ENCODE data around the gene MED14. TPM values are rescaled to one million over a fixed set of nuclear protein-coding genes. Genes with fewer than 3 reads are reported as not detected.

MED14 gene
- 12.8 and 14.2 TPM in 2 replicates for total RNA-seq (ENCODE audit: low replicate concordance)

GRCh38 chrX:40735325-40736169 lies at the start of gene MED14:
Gene MED14, minus strand, starts transcription at chrX:40735542. Its CDS starts 130 bp downstream, at chrX:40735412.

DNA sequence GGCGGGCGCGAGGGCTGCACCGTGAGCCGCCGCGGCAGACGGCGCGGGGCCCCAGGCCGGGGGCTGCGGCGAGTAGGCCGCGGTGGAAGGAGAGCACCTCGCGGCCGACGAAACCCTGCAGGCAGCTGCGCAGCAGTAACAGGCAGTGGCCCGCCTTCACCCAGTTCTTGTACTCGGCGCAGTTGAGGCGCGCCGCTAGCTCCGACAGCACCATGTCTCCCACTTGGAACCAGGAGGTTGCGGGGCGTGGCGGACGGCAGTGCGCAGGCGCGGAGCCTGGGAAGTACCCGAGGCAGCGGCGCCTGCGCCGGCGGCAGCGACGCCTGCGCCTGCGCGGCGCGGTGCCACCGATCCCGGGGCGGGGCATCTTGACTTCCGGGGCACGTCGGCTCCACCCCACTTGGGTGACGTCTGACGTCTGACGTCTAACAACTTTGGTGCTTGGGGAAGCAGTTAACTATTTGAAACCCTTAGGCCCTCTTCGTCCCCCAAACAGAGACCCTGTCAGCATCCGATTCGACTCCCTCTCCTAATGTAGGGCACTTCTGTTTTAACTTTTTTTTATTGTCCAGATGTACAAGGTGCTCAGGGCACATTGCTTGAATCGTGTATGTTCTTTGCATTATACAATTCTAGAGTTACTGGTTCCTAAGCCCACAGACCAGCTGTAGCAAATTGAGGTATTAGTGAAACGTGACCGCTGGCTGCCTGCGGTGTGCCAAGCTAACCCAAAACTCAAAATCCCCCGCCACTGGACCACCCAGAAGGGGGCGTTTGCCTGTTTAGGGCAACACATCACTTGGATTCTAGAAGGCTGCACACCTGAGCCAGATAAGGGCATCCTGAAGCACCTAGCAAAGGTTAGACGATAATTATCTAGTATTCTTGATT lies 87.8 kb downstream of the MED14 start, which contains the start of gene CXorf38:
Gene CXorf38, minus strand, starts transcription at position 255 of the 891 bp plus-strand sequence. Its CDS starts 41 bp downstream, at position 214.

DNA sequence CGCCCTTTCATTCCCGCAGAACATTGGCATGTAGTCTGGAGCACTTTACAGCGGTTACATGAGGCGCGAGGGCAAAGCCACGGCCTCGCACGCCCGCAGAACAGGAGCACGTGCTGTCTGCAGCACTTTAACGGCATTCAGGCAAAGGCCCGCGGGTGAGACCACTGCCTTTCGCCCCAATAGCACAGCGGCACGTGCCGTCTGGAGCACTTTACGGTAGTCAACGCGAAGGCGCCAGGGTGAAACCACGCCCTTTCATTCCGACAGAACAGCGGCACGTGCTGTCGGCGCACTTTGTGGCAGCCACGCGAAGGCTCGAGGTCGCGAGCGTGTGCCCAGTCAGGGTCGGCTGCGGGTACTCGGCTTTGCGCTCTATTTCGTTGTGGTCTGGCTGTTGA lies 112.2 kb downstream of the MED14 start, which contains the start of gene MPC1L:
Gene MPC1L, plus strand, starts transcription at position 290 of the 398 bp plus-strand sequence. CDS start 138 bp downstream, outside the sequence.

Other genes with a start within 250 kb of the MED14 start
- 133 and 177 TPM in 2 replicates for gene ATP6AP2, start 154.6 kb downstream of the MED14 start, total RNA-seq (ENCODE audit: low replicate concordance)
- not detected in 2 replicates for gene MPC1L, start 112.1 kb downstream of the MED14 start, total RNA-seq (ENCODE audit: low replicate concordance)
- gene CXorf38, start 88.0 kb downstream of the MED14 start, total RNA-seq (ENCODE audit: low replicate concordance), result 2.9 and 9.0 TPM in 2 replicates